ENCODE measurements around the gene MUC21. TPM values are rescaled to one million over a fixed set of nuclear protein-coding genes. Genes with fewer than 3 reads are reported as not detected.

MUC21 gene
- total RNA-seq, 2 donors from 2014 or later = not detected

DNA sequence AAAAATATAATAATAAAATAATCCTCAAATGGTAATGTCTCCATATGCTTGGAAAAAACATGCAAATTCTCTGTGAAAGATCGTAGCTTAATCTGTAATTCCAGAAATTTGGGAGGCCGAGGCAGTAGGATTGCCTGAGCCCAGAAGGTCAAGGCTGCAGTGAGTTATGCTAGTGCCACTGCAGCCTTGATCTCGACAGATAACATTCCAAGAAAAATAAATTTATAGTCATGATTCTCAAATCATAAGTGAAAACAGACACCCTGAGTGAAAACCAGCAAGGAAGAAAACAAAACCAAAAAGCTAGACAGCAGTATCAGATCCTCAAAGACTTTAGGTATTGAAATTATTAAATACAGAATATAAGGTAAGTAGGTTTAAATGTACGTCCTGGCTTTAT, 3.8 kb upstream of the MUC21 start:
- no peaks in the 10 kb centered on the region for H3K27me3 ChIP-seq
- no peak overlapping the region for H3K4me3 ChIP-seq
- DNase-seq = no peak
- H3K4me1 ChIP-seq = no peaks in the 10 kb centered on the region
- no peak overlapping the region for H3K9ac ChIP-seq (ENCODE audit: low read depth in 2 of 2, low read length in 2 of 2)
- TF ChIP-seq, protein P1, sequence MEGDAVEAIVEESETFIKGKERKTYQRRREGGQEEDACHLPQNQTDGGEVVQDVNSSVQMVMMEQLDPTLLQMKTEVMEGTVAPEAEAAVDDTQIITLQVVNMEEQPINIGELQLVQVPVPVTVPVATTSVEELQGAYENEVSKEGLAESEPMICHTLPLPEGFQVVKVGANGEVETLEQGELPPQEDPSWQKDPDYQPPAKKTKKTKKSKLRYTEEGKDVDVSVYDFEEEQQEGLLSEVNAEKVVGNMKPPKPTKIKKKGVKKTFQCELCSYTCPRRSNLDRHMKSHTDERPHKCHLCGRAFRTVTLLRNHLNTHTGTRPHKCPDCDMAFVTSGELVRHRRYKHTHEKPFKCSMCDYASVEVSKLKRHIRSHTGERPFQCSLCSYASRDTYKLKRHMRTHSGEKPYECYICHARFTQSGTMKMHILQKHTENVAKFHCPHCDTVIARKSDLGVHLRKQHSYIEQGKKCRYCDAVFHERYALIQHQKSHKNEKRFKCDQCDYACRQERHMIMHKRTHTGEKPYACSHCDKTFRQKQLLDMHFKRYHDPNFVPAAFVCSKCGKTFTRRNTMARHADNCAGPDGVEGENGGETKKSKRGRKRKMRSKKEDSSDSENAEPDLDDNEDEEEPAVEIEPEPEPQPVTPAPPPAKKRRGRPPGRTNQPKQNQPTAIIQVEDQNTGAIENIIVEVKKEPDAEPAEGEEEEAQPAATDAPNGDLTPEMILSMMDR (IDR thresholded peaks at IDR 0.05) = no peak
- intact Hi-C loops (cut with DNase I) = no loop called here
- no peaks in the 10 kb centered on the region for H3K36me3 ChIP-seq
- H3K27ac ChIP-seq = no peak overlapping the region
- H3K9me3 ChIP-seq = no peaks in the 10 kb centered on the region

DNA sequence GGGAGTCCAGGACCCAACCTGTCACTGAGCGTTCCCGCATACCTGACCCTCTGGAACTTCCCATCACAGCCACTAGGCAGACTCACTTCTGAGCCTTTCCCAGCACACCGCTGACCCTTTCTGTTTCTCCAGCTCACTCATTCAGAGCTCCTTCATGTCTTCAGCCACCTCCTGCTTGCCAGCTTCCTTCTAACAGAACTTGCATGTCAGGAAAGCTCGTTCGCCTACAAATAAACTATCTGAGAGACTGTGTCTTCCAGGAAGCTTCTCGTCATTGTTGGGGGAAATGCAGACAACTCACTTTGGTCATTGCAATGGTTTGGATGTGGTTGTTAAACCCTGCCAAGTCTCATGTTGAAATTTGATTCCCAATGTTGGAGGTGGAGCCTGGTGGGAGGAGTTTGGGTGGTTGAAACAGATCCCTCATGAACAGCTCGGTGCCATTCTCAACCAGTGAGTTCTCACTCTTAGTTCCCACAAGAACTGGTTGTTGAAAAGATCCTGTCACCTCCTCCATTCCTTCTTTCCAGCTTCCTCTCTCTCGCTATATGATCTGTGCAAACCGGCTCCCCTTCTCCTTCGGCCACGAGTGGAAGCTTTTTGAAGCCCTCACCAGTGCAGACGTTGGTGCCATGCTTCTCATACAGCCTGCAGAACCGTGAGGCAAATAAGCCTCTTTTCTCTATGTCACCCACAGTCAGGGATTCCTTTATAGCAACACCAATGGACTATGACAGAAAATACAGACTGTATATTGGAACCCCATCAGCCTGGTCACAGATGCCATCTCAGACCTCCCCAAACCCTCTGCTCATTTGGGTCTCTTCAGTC, 1.4 kb upstream of the MUC21 start:
- Histone ChIP-seq H3K27me3 (no peaks in the 10 kb centered on the region), H3K4me3 (no peak overlapping the region), H3K27ac (no peak overlapping the region), H3K36me3 (no peaks in the 10 kb centered on the region), H3K4me1 (no peaks in the 10 kb centered on the region), H3K9ac (ENCODE audit: low read depth in 2 of 2, low read length in 2 of 2) (no peak overlapping the region), H3K9me3 (no peaks in the 10 kb centered on the region)
- peak; percentile 23 for DNase-seq
- TF ChIP-seq, protein P1 (IDR thresholded peaks at IDR 0.05) = no peak
- intact Hi-C loops (cut with DNase I) = no loop called here

DNA sequence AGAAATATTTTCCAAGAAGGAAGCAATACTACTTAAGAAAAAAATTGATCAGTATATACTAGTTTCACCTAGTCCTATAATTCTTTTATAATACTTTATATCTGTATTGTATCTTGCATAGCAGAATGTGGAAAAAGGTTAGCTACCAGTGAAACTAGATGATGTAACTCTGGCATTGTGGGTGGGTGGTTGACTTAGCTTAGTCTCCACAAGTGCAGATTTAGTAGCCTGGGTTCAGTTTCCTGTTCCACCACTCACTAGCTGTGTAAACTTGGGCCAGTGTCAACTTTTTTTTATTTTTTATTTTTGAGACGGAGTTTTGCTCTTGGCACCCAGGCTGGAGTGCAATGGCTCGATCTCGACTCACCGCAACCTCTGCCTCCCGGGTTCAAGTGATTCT, 2.0 kb downstream of the MUC21 start:
- Histone ChIP-seq H3K27ac (no peak overlapping the region), H3K9ac (ENCODE audit: low read depth in 2 of 2, low read length in 2 of 2) (no peak overlapping the region), H3K36me3 (no peaks in the 10 kb centered on the region), H3K27me3 (no peaks in the 10 kb centered on the region), H3K9me3 (no peaks in the 10 kb centered on the region), H3K4me3 (no peak overlapping the region), H3K4me1 (no peaks in the 10 kb centered on the region)
- DNase-seq = no peak
- TF ChIP-seq, protein P1 (IDR thresholded peaks at IDR 0.05) = no peak
- intact Hi-C loops (cut with DNase I) = no loop called here

DNA sequence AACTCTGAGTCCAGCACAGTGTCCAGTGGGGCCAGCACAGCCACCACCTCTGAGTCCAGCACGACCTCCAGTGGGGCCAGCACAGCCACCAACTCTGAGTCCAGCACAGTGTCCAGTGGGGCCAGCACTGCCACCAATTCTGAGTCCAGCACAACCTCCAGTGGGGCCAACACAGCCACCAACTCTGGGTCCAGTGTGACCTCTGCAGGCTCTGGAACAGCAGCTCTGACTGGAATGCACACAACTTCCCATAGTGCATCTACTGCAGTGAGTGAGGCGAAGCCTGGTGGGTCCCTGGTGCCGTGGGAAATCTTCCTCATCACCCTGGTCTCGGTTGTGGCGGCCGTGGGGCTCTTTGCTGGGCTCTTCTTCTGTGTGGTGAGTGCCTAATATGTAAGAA, 3.8 kb downstream of the MUC21 start:
- no peak overlapping the region for H3K9ac ChIP-seq (ENCODE audit: low read depth in 2 of 2, low read length in 2 of 2)
- no peaks in the 10 kb centered on the region for H3K4me1 ChIP-seq
- intact Hi-C loops (cut with DNase I) = no loop called here
- DNase-seq = no peak
- H3K4me3 ChIP-seq = no peak overlapping the region
- H3K9me3 ChIP-seq = no peaks in the 10 kb centered on the region
- TF ChIP-seq, protein P1 (IDR thresholded peaks at IDR 0.05) = no peak
- H3K27ac ChIP-seq = no peak overlapping the region
- no peaks in the 10 kb centered on the region for H3K27me3 ChIP-seq
- H3K36me3 ChIP-seq = no peaks in the 10 kb centered on the region

DNA sequence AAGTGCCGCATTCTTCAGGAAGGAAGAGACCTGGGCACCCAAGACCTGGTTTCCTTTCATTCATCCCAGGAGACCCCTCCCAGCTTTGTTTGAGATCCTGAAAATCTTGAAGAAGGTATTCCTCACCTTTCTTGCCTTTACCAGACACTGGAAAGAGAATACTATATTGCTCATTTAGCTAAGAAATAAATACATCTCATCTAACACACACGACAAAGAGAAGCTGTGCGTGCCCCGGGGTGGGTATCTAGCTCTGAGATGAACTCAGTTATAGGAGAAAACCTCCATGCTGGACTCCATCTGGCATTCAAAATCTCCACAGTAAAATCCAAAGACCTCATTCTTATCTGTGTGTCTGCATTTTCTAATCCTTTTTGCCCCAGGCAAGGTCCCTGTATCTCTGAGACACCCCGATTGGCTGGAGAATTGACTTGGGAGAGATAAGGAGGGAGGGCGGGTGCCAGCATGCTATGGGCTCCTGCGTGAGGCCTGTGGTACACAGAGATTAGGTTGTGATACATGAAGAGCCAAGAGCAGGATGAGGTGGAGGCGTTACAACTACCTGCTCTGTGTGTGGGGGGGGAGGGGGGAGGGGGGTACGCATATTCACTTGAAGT, 4.8 kb downstream of the MUC21 start:
- intact Hi-C loops (cut with DNase I) = no loop called here
- no peaks in the 10 kb centered on the region for H3K9me3 ChIP-seq
- no peak overlapping the region for H3K9ac ChIP-seq (ENCODE audit: low read depth in 2 of 2, low read length in 2 of 2)
- no peaks in the 10 kb centered on the region for H3K4me1 ChIP-seq
- no peaks in the 10 kb centered on the region for H3K27me3 ChIP-seq
- no peak overlapping the region for H3K4me3 ChIP-seq
- H3K36me3 ChIP-seq = no peaks in the 10 kb centered on the region
- TF ChIP-seq, protein P1 (IDR thresholded peaks at IDR 0.05) = no peak
- no peak overlapping the region for H3K27ac ChIP-seq
- DNase-seq = no peak

Data from colonic mucosa (tissue), 4 donors.